Adrenal gland (tissue), 5 donors: ENCODE measurements around the gene RPL18.

ENCODE experiments used
- CTCF ChIP-seq, 6 experiments: fragments of 450-650 bp in 4 of 6; fragments of 200-600 bp in 2 of 6; sonication (generic) in 1 of 6; IDR thresholded peaks; 1 replicate in 5 of 6; 2 replicates in 1 of 6; pipeline versions ENCODE4 v1.5.1 to v1.8.0; 2016 to 2021; ENCODE audit warnings: antibody characterized with exemption in 6 of 6, mild to moderate bottlenecking in 2 of 6, moderate library complexity in 1 of 6
- POLR2A ChIP-seq, 2 donors: fragments of 450-650 bp; IDR thresholded peaks; one replicate each; pipeline ENCODE4 v1.6.1; 2017; ENCODE audit warnings: antibody characterized with exemption in 2 of 2, mild to moderate bottlenecking in 2 of 2, moderate library complexity in 1 of 2
- donor health status: DM: no; HTN: no; CAD: no.

- no peak for TF ChIP-seq POLR2A (IDR thresholded peaks at IDR 0.05)
- TF ChIP-seq CTCF (IDR thresholded peaks at IDR 0.05) = no peak
Measured at GRCh38 chr19:48582168-48582567, 36.8 kb downstream of the RPL18 start.
